HG02678 (cell line): ENCODE results near the gene LOC128125822.

Experiments
- ATAC-seq: cut with Tn5 transposase; IDR thresholded peaks from one replicate; pipeline ENCODE4 v1.9.1; 2021; ENCODE audit warnings: mild to moderate bottlenecking, moderate library complexity; ENCODE audit not compliant: unreplicated experiment

Gene LOC128125822

GRCh38 chr6:63554782-63555181 lies 17.5 kb upstream of the LOC128125822 start:
- ATAC-seq = no peak

- no peak for ATAC-seq
Observed at GRCh38 chr6:63556369-63556768, 15.9 kb upstream of the LOC128125822 start.

GRCh38 chr6:63558278-63558677 lies 14.0 kb upstream of the LOC128125822 start:
- peak; percentile 63 for ATAC-seq

GRCh38 chr6:63560801-63561287 lies 11.4 kb upstream of the LOC128125822 start:
- ATAC-seq = no peak

- ATAC-seq = no peak
Observed at GRCh38 chr6:63561288-63561687, 11.0 kb upstream of the LOC128125822 start.

GRCh38 chr6:63563235-63563634 lies 9.0 kb upstream of the LOC128125822 start:
- ATAC-seq = no peak

- ATAC-seq = no peak
Observed at GRCh38 chr6:63565058-63565726, 7.1 kb upstream of the LOC128125822 start.

GRCh38 chr6:63565727-63566596 lies 6.3 kb upstream of the LOC128125822 start:
- no peak for ATAC-seq

GRCh38 chr6:63567966-63568365 lies 4.3 kb upstream of the LOC128125822 start:
- ATAC-seq = no peak

- ATAC-seq = peak; percentile 6
Observed at GRCh38 chr6:63571361-63572043, 778 bp upstream of the LOC128125822 start.

GRCh38 chr6:63572747-63573075 lies 431 bp downstream of the LOC128125822 start:
- ATAC-seq = peak; percentile 0

GRCh38 chr6:63573076-63573898 lies 1.0 kb downstream of the LOC128125822 start:
- peak; percentile 39 for ATAC-seq

GRCh38 chr6:63573899-63574553 lies 1.7 kb downstream of the LOC128125822 start:
- ATAC-seq = peak; percentile 16

GRCh38 chr6:63574554-63574900 lies 2.2 kb downstream of the LOC128125822 start:
- ATAC-seq = no peak

- no peak for ATAC-seq
Observed at GRCh38 chr6:63576147-63576772, 4.0 kb downstream of the LOC128125822 start.

- no peak for ATAC-seq
Observed at GRCh38 chr6:63576985-63577712, 4.9 kb downstream of the LOC128125822 start.

- ATAC-seq = no peak
Observed at GRCh38 chr6:63578757-63579156, 6.5 kb downstream of the LOC128125822 start.

GRCh38 chr6:63579937-63580703 lies 7.8 kb downstream of the LOC128125822 start:
- no peak for ATAC-seq

- ATAC-seq = no peak
Observed at GRCh38 chr6:63580704-63580961, 8.4 kb downstream of the LOC128125822 start.
